GM12891 (cell line): ENCODE measurements around the gene ASMTL.
"Not testable (repeated sequence)": the region's sequence is repeated elsewhere in the genome, so short reads cannot be mapped to it uniquely, and the experiment has no call there.

Experiments
- DNase-seq: peaks from one replicate; pipeline ENCODE4 v3.0.0; 2011; ENCODE audit warnings: low spot score; ENCODE audit not compliant: insufficient read length
- FAIRE-seq: peaks from 2 replicates; lab custom pipeline; 2011; peaks lifted over from hg19 to GRCh38; lab: Jason Lieb, UNC
- PAX5 ChIP-seq: IDR thresholded peaks from 2 replicates; pipeline ENCODE4 v1.6.1; 2011; ENCODE audit warnings: low read length, moderate library complexity, mild to moderate bottlenecking; ENCODE audit not compliant: insufficient read depth, severe bottlenecking
- POLR2A ChIP-seq: IDR thresholded peaks from 2 replicates; pipeline ENCODE4 v1.6.1; 2011; ENCODE audit warnings: low read depth, low read length, control low read depth
- POLR2AphosphoS5 ChIP-seq: IDR thresholded peaks from 2 replicates; pipeline ENCODE4 v1.6.1; 2011; ENCODE audit warnings: low read depth, low read length, control low read depth
- POU2F2 ChIP-seq: IDR thresholded peaks from 2 replicates; pipeline ENCODE4 v1.6.1; 2011; ENCODE audit warnings: low read depth, mild to moderate bottlenecking, control low read depth, low read length, moderate library complexity
- SPI1 ChIP-seq: IDR thresholded peaks from 2 replicates; pipeline ENCODE4 v1.6.1; 2011; ENCODE audit warnings: low read depth, low read length, control low read depth
- TAF1 ChIP-seq: IDR thresholded peaks from 2 replicates; pipeline ENCODE4 v1.6.1; 2011; ENCODE audit warnings: low read depth, low read length, control low read depth

The ASMTL gene

GRCh38 chrX:1480082-1480785 lies 27.5 kb upstream of the ASMTL start:
- DNase-seq: no peak
- peak; percentile 79 for FAIRE-seq
- no peak for TF ChIP-seq POU2F2
- no peak for TF ChIP-seq POLR2A
- peak; percentile 43; the same call in 1 of the 2 replicates for TF ChIP-seq SPI1
- TF ChIP-seq PAX5: no peak

DNA sequence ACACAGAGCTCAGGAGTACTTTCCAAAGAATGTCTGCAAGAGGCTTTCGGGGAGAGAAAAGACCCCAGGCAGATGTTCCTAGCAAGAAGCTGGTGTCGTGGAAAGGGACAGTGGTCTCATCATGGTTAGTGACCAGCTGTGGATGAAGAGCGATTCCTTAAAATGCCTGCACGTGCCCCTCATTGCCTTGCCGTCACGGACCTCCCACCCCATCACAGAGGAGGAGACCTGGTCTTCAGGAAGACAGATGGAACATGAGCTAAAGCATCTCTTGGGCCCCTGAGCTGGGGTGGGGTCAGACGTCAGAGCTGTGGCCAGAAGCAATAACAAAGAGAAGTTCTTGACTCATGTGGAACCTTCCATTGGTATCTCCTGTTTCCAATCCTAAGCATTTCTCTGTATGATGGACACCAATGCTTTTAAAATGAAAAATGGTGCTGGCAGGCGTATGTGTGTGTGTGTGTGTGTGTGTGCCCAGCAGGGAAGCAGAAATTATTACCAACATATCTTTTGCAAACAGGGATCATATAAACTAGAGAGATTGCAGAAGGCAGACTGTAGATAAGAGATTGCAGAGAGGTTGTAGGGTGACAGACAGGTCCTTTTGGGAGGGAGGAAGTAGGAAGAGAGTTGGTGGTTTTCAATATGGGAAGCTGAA lies 25.2 kb upstream of the ASMTL start:
- TF ChIP-seq TAF1: no peak
- no peak for TF ChIP-seq POLR2A
- 0 out of 2 replicates have a peak, but pooled peaks have one; percentile 11 for TF ChIP-seq SPI1
- TF ChIP-seq POLR2AphosphoS5: no peak
- TF ChIP-seq POU2F2: no peak
- TF ChIP-seq PAX5: no peak
- DNase-seq (no peak), FAIRE-seq (no peak)

DNA sequence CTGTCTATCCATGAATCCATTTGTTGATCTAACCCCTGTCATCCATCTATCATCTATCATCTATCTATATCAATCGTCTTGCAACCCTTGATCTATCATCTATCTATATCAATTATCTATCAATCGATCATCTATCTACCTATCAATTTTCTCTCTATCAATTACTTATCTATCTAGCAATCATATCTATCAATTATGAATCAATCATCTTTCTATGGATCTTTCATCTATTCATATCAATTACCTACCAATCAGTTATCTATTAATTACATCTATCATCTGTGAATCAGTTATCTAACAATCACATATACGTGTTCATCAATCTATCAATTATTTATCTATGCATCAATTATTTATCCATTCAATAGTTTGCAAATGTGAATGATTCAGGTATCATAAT lies 24.5 kb upstream of the ASMTL start:
- DNase-seq: no peak
- no peak for FAIRE-seq
- TF ChIP-seq SPI1 (no peak), POLR2A (no peak), PAX5 (no peak), POLR2AphosphoS5 (no peak), POU2F2 (no peak), TAF1 (no peak)

DNA sequence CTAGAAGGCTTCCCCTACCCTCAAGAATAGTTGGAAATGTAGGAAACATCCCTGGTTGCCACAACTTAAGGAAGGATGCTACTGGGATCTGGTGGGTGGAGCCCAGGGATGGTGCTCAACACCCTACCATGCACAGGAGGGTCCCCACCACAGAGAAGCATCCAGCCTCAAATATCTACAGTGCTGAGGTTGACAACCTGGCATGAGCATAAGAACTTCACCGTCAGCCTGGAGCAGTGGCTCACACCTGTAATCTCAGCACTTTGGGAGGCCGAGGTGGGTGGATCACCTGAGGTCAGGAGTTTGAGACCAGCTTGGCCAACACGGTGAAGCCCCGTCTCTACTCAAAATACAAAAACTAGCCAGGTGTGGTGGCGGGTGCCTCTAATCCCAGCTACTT lies 24.0 kb upstream of the ASMTL start:
- no peak for FAIRE-seq
- no peak for TF ChIP-seq POLR2A
- no peak for TF ChIP-seq SPI1
- no peak for TF ChIP-seq POU2F2
- no peak for TF ChIP-seq TAF1
- TF ChIP-seq POLR2AphosphoS5: no peak
- no peak for TF ChIP-seq PAX5
- no peak for DNase-seq

- DNase-seq (no peak), FAIRE-seq (no peak)
- TF ChIP-seq PAX5: no peak
- TF ChIP-seq POLR2AphosphoS5: no peak
- no peak for TF ChIP-seq POLR2A
- TF ChIP-seq POU2F2: no peak
- no peak for TF ChIP-seq SPI1
- no peak for TF ChIP-seq TAF1
Observed at GRCh38 chrX:1475881-1476280, 23.2 kb upstream of the ASMTL start.

- TF ChIP-seq POLR2A: no peak
- no peak for TF ChIP-seq TAF1
- TF ChIP-seq POLR2AphosphoS5: no peak
- no peak for TF ChIP-seq PAX5
- no peak for TF ChIP-seq SPI1
- TF ChIP-seq POU2F2: no peak
- no peak for FAIRE-seq
Observed at GRCh38 chrX:1475481-1475880, 22.8 kb upstream of the ASMTL start.

DNA sequence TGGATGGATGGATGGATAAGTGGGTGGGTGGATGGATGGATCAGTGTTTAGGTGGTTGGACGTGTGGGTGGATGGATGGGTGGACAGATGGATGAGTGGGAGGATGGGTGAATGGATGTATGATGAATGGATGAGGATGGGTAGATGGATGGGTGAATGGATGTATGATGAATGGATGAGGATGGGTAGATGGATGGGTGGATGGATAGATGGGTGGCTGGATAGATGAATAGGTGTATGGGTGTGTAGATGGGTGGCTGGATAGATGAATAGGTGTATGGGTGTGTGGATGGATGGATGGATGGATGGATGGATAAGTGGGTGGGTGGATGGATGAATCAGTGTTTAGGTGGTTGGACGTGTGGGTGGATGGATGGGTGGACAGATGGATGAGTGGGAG lies 21.9 kb upstream of the ASMTL start:
- DNase-seq: not testable (repeated sequence)
- peak; percentile 76 for FAIRE-seq

More at GRCh38 chrX:1475481-1475880, 22.8 kb upstream of the ASMTL start:
- DNase-seq: no peak

DNA sequence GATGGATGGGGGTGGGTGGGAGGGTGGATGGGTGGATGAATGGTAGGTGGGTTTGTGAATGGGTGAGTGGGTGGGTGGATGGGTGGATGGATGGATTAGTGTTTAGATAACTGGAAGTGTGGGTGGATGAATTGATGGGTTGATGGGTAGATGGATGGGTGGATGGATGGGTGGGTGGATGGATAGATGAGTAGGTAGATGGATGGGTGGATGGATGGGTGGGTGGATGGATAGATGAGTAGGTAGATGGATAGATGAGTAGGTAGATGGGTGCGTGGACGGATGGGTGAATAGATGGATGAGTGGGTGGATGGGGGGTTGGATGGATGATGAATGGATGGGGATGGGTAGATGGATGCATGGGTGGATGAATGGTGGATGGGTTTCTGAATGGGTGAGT lies 20.3 kb upstream of the ASMTL start:
- FAIRE-seq (no peak), DNase-seq (no peak)
- TF ChIP-seq POU2F2 (no peak), POLR2AphosphoS5 (no peak), PAX5 (no peak), TAF1 (no peak)

- DNase-seq (peak; percentile 51), FAIRE-seq (peak; percentile 95)
Observed at GRCh38 chrX:1468250-1468772, 15.6 kb upstream of the ASMTL start.

DNA sequence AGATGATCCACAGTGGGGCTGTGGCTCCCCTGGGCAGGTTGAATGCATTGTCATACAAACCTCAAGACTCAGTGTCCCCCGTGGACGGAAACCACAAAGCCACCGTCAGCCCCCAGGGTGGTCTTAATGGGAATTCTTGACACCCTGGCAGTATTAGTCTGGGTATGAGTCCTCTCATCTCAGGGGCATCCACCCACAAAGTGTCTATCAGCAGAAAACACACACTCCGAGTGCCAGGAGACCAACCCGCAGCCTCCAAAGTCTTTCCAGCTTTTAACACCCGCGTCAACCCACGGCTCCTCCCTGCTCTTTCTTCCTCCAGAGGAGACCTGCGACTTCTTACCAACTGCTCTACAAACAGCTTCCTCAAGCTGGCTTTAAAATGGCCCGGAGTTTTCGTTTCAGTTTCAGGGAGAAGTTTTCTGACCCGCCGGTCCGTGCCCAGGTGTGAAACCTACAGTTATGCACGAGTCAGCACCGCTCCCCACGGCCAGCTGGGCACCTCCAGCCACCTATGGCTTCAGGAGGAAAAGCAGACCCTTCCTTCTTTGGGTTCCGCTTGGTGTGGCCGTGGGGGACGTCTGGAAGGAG lies 14.4 kb upstream of the ASMTL start:
- FAIRE-seq (peak; percentile 94), DNase-seq (peak; percentile 53)
- TF ChIP-seq SPI1: no peak
- peak; percentile 36; the same call in 1 of the 2 replicates for TF ChIP-seq POU2F2

More at GRCh38 chrX:1468250-1468772, 15.6 kb upstream of the ASMTL start:
- TF ChIP-seq PAX5: peak; percentile 20
- no peak for TF ChIP-seq POU2F2
